Urinary bladder (tissue), 2 donors: ENCODE data around the gene GPS2. TPM values are rescaled to one million over a fixed set of nuclear protein-coding genes. Genes with fewer than 3 reads are reported as not detected.

Source experiments
- polyA plus RNA-seq: library from polyadenylated mRNA; stranded (reverse); fragments of 200-250 nt; gene quantifications from one replicate; pipeline ENCODE4 v1.2.3, GENCODE V29; 2013
- small RNA-seq: library from RNA; depleted of rRNA; stranded (forward); fragments of <200 nt; gene quantifications from one replicate; pipeline ENCODE3, GENCODE V24; 2014
- total RNA-seq: library from RNA; depleted of rRNA; stranded (reverse); fragments of >200 nt; gene quantifications from one replicate; pipeline ENCODE4 v1.2.3, GENCODE V29; 2014
- donor health status: healthy.

Gene GPS2
- total and polyA plus RNA-seq, 2 donors: 25.0 to 70.2 TPM

Small RNAs within 50 kb of the gene (small RNA-seq; reads per million reads assigned to genes)
- gene AC026954.2: not detected
- gene RF00019: not detected

Other genes with a start within 250 kb of the GPS2 start
Only the 30 nearest of the 34 such genes appear.
- gene ASGR2, start 200.5 kb downstream of the GPS2 start, total RNA-seq: not detected
- gene ASGR2, start 200.5 kb downstream of the GPS2 start, polyA plus RNA-seq: 1.7 TPM
- 1.7 TPM for gene ASGR1, start 136.0 kb downstream of the GPS2 start, total RNA-seq
- gene ASGR1, start 136.0 kb downstream of the GPS2 start, polyA plus RNA-seq: 1.6 TPM
- gene DLG4, start 95.5 kb downstream of the GPS2 start, total RNA-seq: 19.4 TPM
- gene DLG4, start 95.5 kb downstream of the GPS2 start, polyA plus RNA-seq: 17.1 TPM
- gene ACADVL, start 95.4 kb downstream of the GPS2 start, total RNA-seq: 130 TPM
- 314 TPM for gene ACADVL, start 95.4 kb downstream of the GPS2 start, polyA plus RNA-seq
- 45.5 TPM for gene DVL2, start 80.8 kb downstream of the GPS2 start, total RNA-seq
- 41.5 TPM for gene DVL2, start 80.8 kb downstream of the GPS2 start, polyA plus RNA-seq
- gene PHF23, start 75.9 kb downstream of the GPS2 start, total RNA-seq: 18.8 TPM
- gene PHF23, start 75.9 kb downstream of the GPS2 start, polyA plus RNA-seq: 39.0 TPM
- 246 TPM for gene GABARAP, start 72.9 kb downstream of the GPS2 start, total RNA-seq
- gene GABARAP, start 72.9 kb downstream of the GPS2 start, polyA plus RNA-seq: 681 TPM
- gene CTDNEP1, start 63.6 kb downstream of the GPS2 start, total RNA-seq: 40.0 TPM
- 89.2 TPM for gene CTDNEP1, start 63.6 kb downstream of the GPS2 start, polyA plus RNA-seq
- 17.7 TPM for gene ELP5, start 63.1 kb downstream of the GPS2 start, total RNA-seq
- 39.2 TPM for gene ELP5, start 63.1 kb downstream of the GPS2 start, polyA plus RNA-seq
- 24.2 TPM for gene CLDN7, start 52.9 kb downstream of the GPS2 start, total RNA-seq
- 34.4 TPM for gene CLDN7, start 52.9 kb downstream of the GPS2 start, polyA plus RNA-seq
- gene SLC2A4, start 33.6 kb downstream of the GPS2 start, total RNA-seq: 11.6 TPM
- 66.1 TPM for gene SLC2A4, start 33.6 kb downstream of the GPS2 start, polyA plus RNA-seq
- 0.37 TPM for gene YBX2, start 20.7 kb downstream of the GPS2 start, total RNA-seq
- gene YBX2, start 20.7 kb downstream of the GPS2 start, polyA plus RNA-seq: 1.8 TPM
- 123 TPM for gene EIF5A, start 7.7 kb downstream of the GPS2 start, total RNA-seq
- gene EIF5A, start 7.7 kb downstream of the GPS2 start, polyA plus RNA-seq: 348 TPM
- gene NEURL4, start 14.0 kb upstream of the GPS2 start, total RNA-seq: 20.9 TPM
- 26.0 TPM for gene NEURL4, start 14.0 kb upstream of the GPS2 start, polyA plus RNA-seq
- 1.5 TPM for gene ACAP1, start 21.2 kb upstream of the GPS2 start, total RNA-seq
- gene ACAP1, start 21.2 kb upstream of the GPS2 start, polyA plus RNA-seq: 4.3 TPM
- 3.9 TPM for gene KCTD11, start 36.8 kb upstream of the GPS2 start, total RNA-seq
- gene KCTD11, start 36.8 kb upstream of the GPS2 start, polyA plus RNA-seq: 19.3 TPM
- not detected for gene TMEM95, start 39.8 kb upstream of the GPS2 start, total RNA-seq
- gene TMEM95, start 39.8 kb upstream of the GPS2 start, polyA plus RNA-seq: not detected
- 1.2 TPM for gene TNK1, start 65.7 kb upstream of the GPS2 start, total RNA-seq
- 4.8 TPM for gene TNK1, start 65.7 kb upstream of the GPS2 start, polyA plus RNA-seq
- 14.4 TPM for gene PLSCR3, start 79.2 kb upstream of the GPS2 start, total RNA-seq
- 56.3 TPM for gene PLSCR3, start 79.2 kb upstream of the GPS2 start, polyA plus RNA-seq
- gene TMEM256, start 88.7 kb upstream of the GPS2 start, total RNA-seq: 76.2 TPM
- gene TMEM256, start 88.7 kb upstream of the GPS2 start, polyA plus RNA-seq: 113 TPM
- 8.5 TPM for gene NLGN2, start 92.5 kb upstream of the GPS2 start, total RNA-seq
- gene NLGN2, start 92.5 kb upstream of the GPS2 start, polyA plus RNA-seq: 40.9 TPM
- gene SPEM1, start 105.0 kb upstream of the GPS2 start, total RNA-seq: not detected
- gene SPEM1, start 105.0 kb upstream of the GPS2 start, polyA plus RNA-seq: not detected
- not detected for gene SPEM2, start 110.3 kb upstream of the GPS2 start, total RNA-seq
- gene SPEM2, start 110.3 kb upstream of the GPS2 start, polyA plus RNA-seq: not detected
- not detected for gene SPEM3, start 113.5 kb upstream of the GPS2 start, total RNA-seq
- gene SPEM3, start 113.5 kb upstream of the GPS2 start, polyA plus RNA-seq: not detected
- 3.1 TPM for gene TMEM102, start 120.1 kb upstream of the GPS2 start, total RNA-seq
- 4.0 TPM for gene TMEM102, start 120.1 kb upstream of the GPS2 start, polyA plus RNA-seq
- 2.1 TPM for gene FGF11, start 124.2 kb upstream of the GPS2 start, total RNA-seq
- 0.95 TPM for gene FGF11, start 124.2 kb upstream of the GPS2 start, polyA plus RNA-seq
- gene CHRNB1, start 129.7 kb upstream of the GPS2 start, total RNA-seq: 10.7 TPM
- gene CHRNB1, start 129.7 kb upstream of the GPS2 start, polyA plus RNA-seq: 15.4 TPM
- gene ZBTB4, start 164.3 kb upstream of the GPS2 start, total RNA-seq: 21.1 TPM
- gene ZBTB4, start 164.3 kb upstream of the GPS2 start, polyA plus RNA-seq: 76.2 TPM
- gene SLC35G6, start 166.1 kb upstream of the GPS2 start, total RNA-seq: not detected
- not detected for gene SLC35G6, start 166.1 kb upstream of the GPS2 start, polyA plus RNA-seq
- 52.3 TPM for gene POLR2A, start 169.0 kb upstream of the GPS2 start, total RNA-seq
- gene POLR2A, start 169.0 kb upstream of the GPS2 start, polyA plus RNA-seq: 32.2 TPM